Suprapubic skin (tissue), 3 donors: Measurements from ENCODE around the gene LARP4.

Experiments
- CTCF ChIP-seq, 2 donors: fragments of 200-600 bp in 1 of 2; fragments of 450-650 bp in 1 of 2; sonication (generic) in 1 of 2; IDR thresholded peaks; one replicate each; pipeline ENCODE4 v1.5.1; 2016 to 2019; ENCODE audit warnings: antibody characterized with exemption in 2 of 2, mild to moderate bottlenecking in 1 of 2, moderate library complexity in 1 of 2
- POLR2A ChIP-seq, 2 donors: fragments of 450-650 bp; IDR thresholded peaks; one replicate each; pipeline ENCODE4 v1.6.1; 2017; ENCODE audit warnings: antibody characterized with exemption in 2 of 2, mild to moderate bottlenecking in 2 of 2, moderate library complexity in 2 of 2

DNA sequence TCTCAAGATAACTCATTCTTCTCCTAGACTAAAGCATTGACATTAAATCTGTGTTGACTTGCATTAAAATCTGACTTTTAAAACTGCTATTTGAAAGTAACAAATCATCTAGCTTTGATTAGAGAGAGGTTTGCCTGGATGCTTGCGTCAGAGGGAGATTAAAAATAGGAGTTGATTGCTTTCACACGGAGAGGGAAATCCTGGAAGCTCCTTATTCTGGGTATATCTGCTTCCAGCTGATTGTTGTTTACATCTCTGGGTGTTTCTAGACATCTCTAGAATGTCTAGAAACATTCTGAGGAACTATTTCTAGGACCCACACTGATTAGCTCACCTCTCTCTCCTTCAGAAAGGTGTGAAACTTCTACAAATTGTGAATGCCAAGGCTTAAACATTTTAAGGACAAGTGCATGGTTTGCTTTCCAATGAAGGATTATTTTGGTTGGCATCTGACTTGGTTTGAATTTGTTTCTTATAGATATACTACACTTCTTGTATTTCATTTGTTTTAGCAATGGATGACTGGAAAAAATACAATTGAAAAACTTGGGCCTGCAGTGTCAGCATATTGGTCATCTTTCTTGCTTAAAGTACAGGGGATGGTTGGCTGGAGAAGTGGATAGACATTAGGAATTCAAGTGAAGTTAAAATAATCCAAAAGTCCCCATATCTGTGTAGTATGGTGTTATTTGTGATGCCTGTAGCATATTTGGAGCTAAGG is 106.2 kb downstream of the LARP4 start:
- TF ChIP-seq POLR2A (IDR thresholded peaks at IDR 0.05) (no peak), CTCF (IDR thresholded peaks at IDR 0.05) (no peak)
